Measurements from ENCODE around the gene TRIM44.

TRIM44 gene

GRCh38 chr11:35792148-35792845 lies 129.7 kb downstream of the TRIM44 start:
- no peak overlapping the region for H3K27ac ChIP-seq
- TF ChIP-seq CTCF (IDR thresholded peaks at IDR 0.05) (no peak), ZFX (IDR thresholded peaks at IDR 0.05; ENCODE audit: borderline replicate concordance) (no peak)

DNA sequence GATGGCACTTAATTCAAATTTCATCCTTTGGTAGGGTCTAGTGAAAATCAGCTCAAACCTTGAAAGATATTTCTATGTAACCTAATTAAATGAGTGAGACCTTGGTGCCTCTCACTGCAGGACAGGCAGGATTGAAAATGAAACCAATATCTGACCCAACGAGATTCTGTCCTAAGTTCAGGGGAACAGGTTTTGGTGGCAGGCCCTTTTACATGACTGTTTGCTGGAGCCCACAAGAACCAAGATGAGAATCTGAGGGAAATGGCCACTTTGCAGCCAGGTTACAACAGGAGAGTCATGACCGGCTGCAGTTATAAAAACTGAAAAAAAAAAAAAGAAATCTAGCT lies 130.2 kb downstream of the TRIM44 start:
- no peak overlapping the region for H3K27ac ChIP-seq
- TF ChIP-seq CTCF (IDR thresholded peaks at IDR 0.05), result no peak
- TF ChIP-seq ZFX (IDR thresholded peaks at IDR 0.05; ENCODE audit: borderline replicate concordance), result no peak

DNA sequence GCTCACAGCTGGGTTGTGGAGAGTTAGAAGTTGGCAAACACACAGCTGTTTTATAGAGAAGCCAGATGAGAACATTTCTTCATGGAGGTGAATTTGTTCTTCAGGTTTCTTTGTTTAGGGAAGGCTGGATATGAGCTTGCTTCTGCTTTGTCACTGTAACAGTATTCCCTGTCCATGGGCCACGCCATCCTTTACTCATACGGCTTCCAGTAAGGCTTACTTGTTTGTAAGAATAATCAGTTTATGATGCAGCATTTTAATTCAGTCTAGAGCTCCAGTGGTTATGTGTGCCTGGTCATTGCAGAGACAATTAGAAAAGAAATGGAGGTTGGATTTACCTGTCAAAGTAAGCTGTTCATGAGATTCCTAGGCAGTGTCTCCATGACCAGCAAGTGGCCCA lies 131.8 kb downstream of the TRIM44 start:
- no peak for TF ChIP-seq CTCF (IDR thresholded peaks at IDR 0.05)
- H3K27ac ChIP-seq, result no peak overlapping the region

DNA sequence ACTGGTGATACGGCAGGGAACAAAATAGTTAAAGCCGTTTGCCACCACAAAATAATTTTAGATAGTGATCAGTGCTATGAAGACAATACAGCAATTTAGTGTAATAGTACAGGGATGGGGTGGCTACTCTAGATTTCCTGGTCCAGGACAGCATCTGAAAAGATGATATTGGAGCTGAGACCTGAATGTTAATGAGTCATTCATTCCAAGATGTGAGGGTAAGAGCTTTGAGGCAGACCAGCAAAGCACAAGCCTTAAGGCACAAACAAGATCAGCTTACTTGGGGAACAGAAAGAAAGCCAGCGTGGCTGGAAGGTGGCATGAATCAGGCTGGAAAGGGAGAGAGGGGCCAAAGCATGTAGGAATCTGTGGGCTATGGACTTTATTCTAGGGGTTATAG lies 132.3 kb downstream of the TRIM44 start:
- no peak overlapping the region for H3K27ac ChIP-seq
- no peak for TF ChIP-seq ZFX (IDR thresholded peaks at IDR 0.05; ENCODE audit: borderline replicate concordance)
- no peak for TF ChIP-seq CTCF (IDR thresholded peaks at IDR 0.05)

- no peak overlapping the region for H3K27ac ChIP-seq
- TF ChIP-seq CTCF (IDR thresholded peaks at IDR 0.05) (no peak), ZFX (IDR thresholded peaks at IDR 0.05; ENCODE audit: borderline replicate concordance) (no peak)
These were observed 134.0 kb downstream of the TRIM44 start for GRCh38 chr11:35796562-35796961.

- H3K27ac ChIP-seq, result no peak overlapping the region
- TF ChIP-seq CTCF (IDR thresholded peaks at IDR 0.05) (no peak), ZFX (IDR thresholded peaks at IDR 0.05; ENCODE audit: borderline replicate concordance) (no peak)
These were observed 135.8 kb downstream of the TRIM44 start for GRCh38 chr11:35798423-35798822.

DNA sequence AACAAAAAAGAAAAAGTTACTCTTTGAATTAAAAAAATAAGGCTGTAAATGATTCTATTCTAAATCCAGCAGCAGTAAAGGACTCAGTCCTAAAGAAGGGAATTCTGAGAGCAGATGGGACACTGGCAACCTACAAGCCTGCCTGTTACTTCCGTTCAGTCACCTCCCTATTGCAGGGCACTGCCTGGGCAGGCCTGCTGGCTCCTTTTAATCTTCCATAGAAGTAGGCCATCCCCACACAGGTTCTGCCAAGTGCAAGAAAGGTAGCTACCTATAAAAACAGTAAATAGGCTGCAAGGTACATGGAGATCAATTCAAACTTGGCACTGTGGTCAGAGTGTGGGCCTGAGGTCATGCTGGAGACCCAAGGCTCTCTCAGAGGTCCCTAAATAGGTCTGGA lies 136.4 kb downstream of the TRIM44 start:
- no peak overlapping the region for H3K27ac ChIP-seq
- no peak for TF ChIP-seq ZFX (IDR thresholded peaks at IDR 0.05; ENCODE audit: borderline replicate concordance)
- TF ChIP-seq CTCF (IDR thresholded peaks at IDR 0.05), result no peak
